Activated T-cell treated with anti-CD3 and anti-CD28 coated beads, Interleukin-2, amount 50 U/mL, for 48 hours (primary cell): ENCODE results near the gene NTRK3.

Experiments
- DNase-seq, 2 experiments: peaks; one replicate each; pipeline ENCODE4 v3.0.0-alpha.2; 2020

The NTRK3 gene

GRCh38 chr15:88230823-88231222, 25.7 kb downstream of the NTRK3 start:
- DNase-seq: no peak

GRCh38 chr15:88225461-88225860, 31.1 kb downstream of the NTRK3 start:
- no peak for DNase-seq

DNA sequence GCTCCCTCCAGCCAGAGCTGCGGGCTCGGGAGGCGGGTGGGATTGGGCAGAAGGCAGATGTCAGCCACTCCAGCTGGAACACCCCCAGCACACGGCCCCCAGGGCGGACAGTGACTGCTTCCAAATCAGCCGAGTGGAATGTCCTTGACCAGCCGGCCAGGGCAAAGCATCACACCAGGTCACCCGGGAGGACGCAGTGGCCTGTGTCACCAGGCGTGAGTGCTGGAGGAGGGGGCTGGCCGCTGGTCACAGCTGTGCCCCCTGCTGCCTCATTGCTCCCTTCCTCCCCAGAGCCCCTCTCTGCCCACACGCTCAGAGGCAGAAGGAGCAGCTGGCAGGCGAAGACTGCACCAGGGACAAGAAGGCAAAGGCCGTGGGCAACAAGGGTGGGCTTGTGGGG, 33.5 kb downstream of the NTRK3 start:
- no peak for DNase-seq

- no peak for DNase-seq
Observed at GRCh38 chr15:88221836-88222235, 34.7 kb downstream of the NTRK3 start.

GRCh38 chr15:88220443-88221335, 35.9 kb downstream of the NTRK3 start:
- no peak for DNase-seq

GRCh38 chr15:88219623-88220022, 36.9 kb downstream of the NTRK3 start:
- no peak for DNase-seq

GRCh38 chr15:88218557-88219221, 37.9 kb downstream of the NTRK3 start:
- DNase-seq: no peak

GRCh38 chr15:88215066-88215648, 41.4 kb downstream of the NTRK3 start:
- DNase-seq: no peak

- no peak for DNase-seq
Observed at GRCh38 chr15:88209111-88209510, 47.4 kb downstream of the NTRK3 start.

- no peak for DNase-seq
Observed at GRCh38 chr15:88208396-88208795, 48.1 kb downstream of the NTRK3 start.

GRCh38 chr15:88207565-88207964, 49.0 kb downstream of the NTRK3 start:
- no peak for DNase-seq

DNA sequence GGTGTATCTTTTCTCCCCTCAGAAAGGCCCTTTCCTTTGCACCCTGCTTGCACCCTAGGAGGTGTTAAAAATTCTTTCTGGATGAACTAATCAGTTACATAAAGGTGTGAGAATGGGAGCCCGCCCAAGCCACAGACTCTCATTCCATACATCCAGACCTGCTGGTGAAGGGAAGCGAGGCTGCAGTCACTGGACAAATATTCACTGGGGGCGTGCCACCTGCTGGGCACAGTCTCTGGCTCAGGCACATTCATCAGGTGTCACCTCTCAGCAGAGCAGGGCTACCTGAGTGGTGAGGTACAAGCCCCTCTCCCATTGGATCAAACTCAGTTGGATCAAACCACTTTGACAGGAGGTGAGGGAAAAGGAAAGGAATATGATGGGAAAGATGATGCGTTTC, 52.0 kb downstream of the NTRK3 start:
- no peak for DNase-seq

DNA sequence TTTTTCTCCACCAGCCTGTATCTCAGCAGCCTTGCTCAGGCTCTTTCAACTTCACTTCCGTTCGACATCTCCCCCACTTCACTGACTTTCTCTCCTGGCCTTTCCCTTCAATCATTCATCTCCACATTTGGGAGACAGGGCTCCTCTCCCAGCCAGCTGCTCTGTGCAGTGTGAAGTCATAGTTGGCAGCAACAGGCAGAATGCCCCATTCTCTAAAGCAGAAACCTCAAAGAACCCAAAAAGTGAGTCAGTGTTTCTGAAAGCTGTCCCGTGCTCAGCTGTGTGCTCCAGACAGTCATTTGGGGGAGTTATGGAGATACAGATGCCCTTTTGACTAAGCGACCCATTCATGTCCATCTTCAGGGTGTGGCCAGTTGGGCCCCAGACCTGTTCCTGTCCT, 54.3 kb downstream of the NTRK3 start:
- DNase-seq: no peak

GRCh38 chr15:88201207-88201606, 55.3 kb downstream of the NTRK3 start:
- DNase-seq: no peak

DNA sequence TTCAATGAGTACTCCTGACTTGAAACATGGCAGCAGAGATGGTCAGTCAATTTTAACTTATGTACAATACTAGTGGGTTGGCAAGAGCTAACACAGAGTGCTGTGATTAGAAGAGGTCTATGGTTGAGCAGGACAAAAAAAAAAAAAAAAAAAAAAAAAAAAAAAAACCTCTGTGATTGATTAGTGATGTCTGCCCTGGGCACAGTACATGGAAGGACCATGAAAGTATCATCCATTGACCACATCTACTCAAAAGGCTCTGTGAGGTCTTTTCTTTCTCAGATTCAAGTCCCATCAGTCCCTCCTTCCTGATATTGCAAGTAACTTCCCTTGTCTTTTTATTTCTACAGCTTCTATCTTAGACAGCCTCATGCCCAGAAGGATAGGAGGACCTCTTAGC, 59.6 kb downstream of the NTRK3 start:
- DNase-seq: no peak

GRCh38 chr15:88194162-88194561, 62.4 kb downstream of the NTRK3 start:
- no peak for DNase-seq

DNA sequence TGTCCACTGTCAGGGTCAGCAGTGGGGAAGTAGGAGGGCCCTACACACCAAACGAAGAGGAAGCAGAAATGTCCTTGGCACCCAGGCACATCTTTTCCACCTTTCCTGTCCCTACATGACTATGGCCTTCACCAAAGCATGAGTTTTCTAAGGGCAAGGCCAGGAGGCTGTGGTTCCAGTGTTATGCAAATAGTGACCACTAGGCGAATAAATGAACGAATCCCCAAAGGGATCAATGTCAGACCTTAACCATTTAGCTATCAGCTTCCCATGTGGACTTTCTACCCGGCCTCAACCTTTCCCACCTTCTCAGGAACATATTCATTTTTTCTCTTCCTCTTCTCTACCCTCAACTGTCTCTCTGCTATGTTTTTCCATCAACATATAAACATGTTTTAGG, 63.1 kb downstream of the NTRK3 start:
- no peak for DNase-seq

GRCh38 chr15:88191812-88192165, 64.8 kb downstream of the NTRK3 start:
- no peak for DNase-seq

DNA sequence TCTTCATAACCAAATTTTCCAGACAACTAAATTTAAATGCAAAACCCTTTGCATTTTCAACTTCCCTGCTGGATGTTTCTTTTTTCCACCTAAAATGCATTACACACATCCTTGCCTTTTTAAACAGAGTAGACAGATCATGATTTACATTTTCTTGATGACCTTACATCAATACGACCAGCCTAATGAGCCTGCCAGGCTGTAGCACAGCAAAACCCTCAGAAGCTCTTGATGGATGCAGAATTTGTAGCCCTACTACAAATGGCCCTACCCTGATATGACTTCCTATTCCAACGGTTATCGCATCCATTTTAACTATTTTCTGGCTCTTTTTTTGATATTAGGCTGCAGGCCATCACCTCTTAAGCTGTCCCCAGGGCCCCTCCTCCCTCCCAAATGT, 66.3 kb downstream of the NTRK3 start:
- DNase-seq: no peak

- no peak for DNase-seq
Observed at GRCh38 chr15:88188300-88188699, 68.2 kb downstream of the NTRK3 start.

DNA sequence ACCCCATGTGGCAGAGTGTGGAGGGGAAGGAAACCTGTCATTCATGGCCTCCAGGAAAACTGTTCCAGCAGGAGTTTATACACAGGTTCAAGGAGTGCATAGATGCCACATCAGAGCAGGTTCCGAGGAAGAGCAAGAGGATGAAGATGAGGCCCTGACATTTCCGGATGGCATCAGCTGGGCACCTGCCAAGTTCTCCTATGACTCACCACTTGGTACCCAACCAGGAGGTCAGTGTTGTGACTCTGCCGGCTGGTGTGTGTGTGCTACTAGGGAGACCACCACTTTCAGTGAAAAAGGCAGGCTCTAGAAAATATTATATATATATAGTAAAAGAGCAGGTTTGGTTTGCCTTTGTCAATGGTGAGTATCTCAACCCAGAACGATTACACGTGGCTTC, 69.3 kb downstream of the NTRK3 start:
- no peak for DNase-seq

DNA sequence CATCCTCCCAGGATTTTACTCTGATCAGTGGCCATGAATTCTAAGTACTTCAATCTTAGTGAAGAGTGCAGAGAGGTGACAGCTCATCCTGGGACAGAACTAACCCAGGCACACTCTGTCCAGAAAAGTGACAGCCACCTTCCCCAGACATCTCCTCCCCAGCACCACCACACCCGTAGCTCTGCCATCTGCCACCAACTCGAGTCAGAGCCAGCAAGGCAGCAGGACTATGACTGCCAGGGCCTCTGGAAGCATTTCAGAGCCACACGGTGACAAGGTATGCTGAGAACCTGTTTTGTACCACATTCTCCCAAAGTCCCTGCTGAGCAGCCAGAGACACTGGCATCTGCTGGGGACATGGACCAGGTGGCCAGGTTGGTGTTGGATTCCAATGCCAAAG, 71.0 kb downstream of the NTRK3 start:
- DNase-seq: no peak

DNA sequence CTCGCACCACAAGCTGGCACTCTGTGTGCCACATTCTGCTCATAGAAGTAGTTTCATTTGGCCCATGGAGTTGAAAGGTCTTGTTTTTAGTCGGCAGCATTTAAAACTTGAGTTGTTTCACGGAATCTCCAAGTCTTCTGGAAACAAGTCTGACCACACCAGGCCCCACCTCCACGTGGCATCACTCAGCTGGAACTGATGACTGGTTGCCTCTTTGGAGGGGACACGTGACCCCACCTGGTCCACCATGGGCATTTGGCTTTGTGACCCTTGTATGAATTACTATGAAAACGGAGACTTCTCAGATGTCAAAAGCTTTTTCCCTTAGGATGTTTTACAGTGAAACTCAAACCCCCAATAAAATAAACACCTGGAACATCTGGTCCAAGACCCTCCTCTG, 74.9 kb downstream of the NTRK3 start:
- no peak for DNase-seq

GRCh38 chr15:88179562-88179961, 77.0 kb downstream of the NTRK3 start:
- DNase-seq: no peak
